CD4-positive, alpha-beta T cell (primary cell): Measurements from ENCODE around the gene ADSS1. TPM values are rescaled to one million over a fixed set of nuclear protein-coding genes. Genes with fewer than 3 reads are reported as not detected.

ENCODE experiments used
- ATAC-seq: fragments of 200-7000 bp; cut with Tn5 transposase; one replicate; pipeline ENCODE4 v1.10.0; 2022; ENCODE audit warnings: mild to moderate bottlenecking; ENCODE audit not compliant: poor library complexity
- CTCF ChIA-PET: fragments of 350-600 bp; sonication (Branson Sonifier 250); formaldehyde crosslinking; loops from one replicate; lab custom pipeline; 2021; ENCODE audit warnings: antibody characterized with exemption, inconsistent platforms; lab: Charles Lee
- POLR2A ChIA-PET: fragments of 350-600 bp; sonication (Branson Sonifier 250); formaldehyde crosslinking; loops from one replicate; lab custom pipeline; 2021; ENCODE audit warnings: antibody characterized with exemption, inconsistent platforms; lab: Charles Lee
- DNase-seq, 14 experiments: peaks; one replicate each; pipeline ENCODE4 v3.0.0-alpha.2; 2013 to 2020; ENCODE audit warnings: mixed read lengths in 2 of 14
- H3K27ac ChIP-seq, 2 donors: one replicate each; pipeline versions ENCODE4 v1.5.1 to v1.7.0; 2013; ENCODE audit warnings: low read length in 2 of 2, low read depth in 1 of 2, mild to moderate bottlenecking in 1 of 2
- H3K27me3 ChIP-seq, 2 experiments: 1 replicate in 1 of 2; 2 replicates in 1 of 2; pipeline versions ENCODE4 v1.6.1 to v1.7.0; 2013; ENCODE audit warnings: low read length in 2 of 2, control low read depth in 1 of 2, mild to moderate bottlenecking in 1 of 2, moderate library complexity in 1 of 2; ENCODE audit not compliant: insufficient read depth in 2 of 2, control insufficient read depth in 1 of 2
- H3K36me3 ChIP-seq: one replicate; pipeline ENCODE4 v1.6.1; 2013; ENCODE audit warnings: low read length, control low read depth; ENCODE audit not compliant: insufficient read depth
- H3K4me1 ChIP-seq: one replicate; pipeline ENCODE4 v1.6.1; 2013; ENCODE audit warnings: low read length, control low read depth; ENCODE audit not compliant: insufficient read depth
- H3K4me3 ChIP-seq: one replicate; pipeline ENCODE4 v1.5.1; 2013; ENCODE audit warnings: mild to moderate bottlenecking, low read length, moderate library complexity
- H3K9me3 ChIP-seq, 2 experiments: 1 replicate in 1 of 2; 2 replicates in 1 of 2; pipeline versions ENCODE4 v1.6.1 to v1.7.0; 2013; ENCODE audit warnings: low read length in 2 of 2, mild to moderate bottlenecking in 2 of 2, control low read depth in 1 of 2, moderate library complexity in 1 of 2; ENCODE audit not compliant: control insufficient read depth in 1 of 2, insufficient read depth in 1 of 2
- H3K27ac Mint-ChIP-seq: one replicate; pipeline ENCODE4 v1.8.0; 2020; ENCODE audit warnings: mixed read lengths
- H3K27me3 Mint-ChIP-seq: one replicate; pipeline ENCODE4 v1.8.0; 2021; ENCODE audit warnings: mixed read lengths
- H3K36me3 Mint-ChIP-seq: one replicate; pipeline ENCODE4 v1.8.0; 2021; ENCODE audit warnings: low read depth, mixed read lengths
- H3K4me1 Mint-ChIP-seq: one replicate; pipeline ENCODE4 v1.8.0; 2021; ENCODE audit warnings: low read depth, mixed read lengths
- H3K4me3 Mint-ChIP-seq: one replicate; pipeline ENCODE4 v1.8.0; 2020; ENCODE audit warnings: mild to moderate bottlenecking, mixed read lengths
- H3K9me3 Mint-ChIP-seq: one replicate; pipeline ENCODE4 v1.8.0; 2020; ENCODE audit warnings: mixed read lengths
- intact Hi-C, 2 experiments: fragments of 100-400 bp; cut with DNase I in 1 of 2; cut with micrococcal nuclease in 1 of 2; formaldehyde crosslinking; loops; one replicate each; pipeline versions ENCODE4 v1.15.1 to v1.9.0; 2023 to 2025; cut with DNase I, micrococcal nuclease
- total RNA-seq, 174 experiments: library from RNA in 2 of 174; stranded (reverse) in 2 of 174; gene quantifications; one replicate each; pipeline ENCODE4 v1.2.3 and lab custom pipeline; 2021 to 2026
- TF ChIP-seq, protein P1 (sequence below): fragments of 200-600 bp; IDR thresholded peaks from one replicate; pipeline ENCODE4 v1.8.0; 2022; ENCODE audit warnings: antibody characterized with exemption, mild to moderate bottlenecking

ADSS1 gene
- total RNA-seq, 2 experiments from 2014 or later, result 2.0 to 2.7 TPM

DNA sequence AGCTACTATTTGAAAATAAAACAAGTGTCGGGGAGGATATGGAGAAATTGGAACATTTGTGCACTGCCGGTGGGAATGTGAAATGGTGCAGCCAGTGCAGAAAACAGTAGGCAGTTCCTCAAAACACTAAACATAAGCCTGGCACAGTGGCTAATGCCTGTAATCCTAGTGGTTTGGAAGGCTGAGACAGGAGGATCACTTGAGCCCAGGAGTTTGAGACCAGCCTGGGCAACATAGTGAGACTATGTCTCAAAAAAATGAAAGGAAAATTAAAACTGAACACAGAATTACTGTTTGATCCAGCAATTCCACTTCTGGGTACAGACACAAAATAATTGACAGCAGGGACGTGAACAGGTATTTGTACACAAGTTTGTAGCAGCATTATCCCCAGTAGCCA lies 41.5 kb downstream of the ADSS1 start:
- Mint-ChIP-seq H3K36me3 (peaks cover 31% of the 10 kb centered on the region), H3K4me3 (no peak overlapping the region), H3K27ac (no peak overlapping the region), H3K9me3 (no peaks in the 10 kb centered on the region), H3K27me3 (no peaks in the 10 kb centered on the region), H3K4me1 (no peaks in the 10 kb centered on the region)
- intact Hi-C loops, result loop anchor here in 1 of 2 experiments (5.0 kb wide), 1 partner anchor 167 kb away; no protein-coding TSS in a partner anchor
- DNase-seq (no peak), ATAC-seq (no peak)
- ChIA-PET CTCF (interaction anchor here (1.1 to 3.3 kb wide), 2 partner anchors 52 to 61 kb away, joined by 3 to 12 read pairs; no protein-coding TSS in a partner anchor), POLR2A (no interaction called here)
- H3K9me3 ChIP-seq, result no peaks in the 10 kb centered on the region
- H3K4me3 ChIP-seq, result no peak overlapping the region
- H3K36me3 ChIP-seq, result peaks cover 3% of the 10 kb centered on the region
- peaks cover 9% of the 10 kb centered on the region for H3K4me1 ChIP-seq
- H3K27ac ChIP-seq, result no peak overlapping the region
- TF ChIP-seq, protein P1, sequence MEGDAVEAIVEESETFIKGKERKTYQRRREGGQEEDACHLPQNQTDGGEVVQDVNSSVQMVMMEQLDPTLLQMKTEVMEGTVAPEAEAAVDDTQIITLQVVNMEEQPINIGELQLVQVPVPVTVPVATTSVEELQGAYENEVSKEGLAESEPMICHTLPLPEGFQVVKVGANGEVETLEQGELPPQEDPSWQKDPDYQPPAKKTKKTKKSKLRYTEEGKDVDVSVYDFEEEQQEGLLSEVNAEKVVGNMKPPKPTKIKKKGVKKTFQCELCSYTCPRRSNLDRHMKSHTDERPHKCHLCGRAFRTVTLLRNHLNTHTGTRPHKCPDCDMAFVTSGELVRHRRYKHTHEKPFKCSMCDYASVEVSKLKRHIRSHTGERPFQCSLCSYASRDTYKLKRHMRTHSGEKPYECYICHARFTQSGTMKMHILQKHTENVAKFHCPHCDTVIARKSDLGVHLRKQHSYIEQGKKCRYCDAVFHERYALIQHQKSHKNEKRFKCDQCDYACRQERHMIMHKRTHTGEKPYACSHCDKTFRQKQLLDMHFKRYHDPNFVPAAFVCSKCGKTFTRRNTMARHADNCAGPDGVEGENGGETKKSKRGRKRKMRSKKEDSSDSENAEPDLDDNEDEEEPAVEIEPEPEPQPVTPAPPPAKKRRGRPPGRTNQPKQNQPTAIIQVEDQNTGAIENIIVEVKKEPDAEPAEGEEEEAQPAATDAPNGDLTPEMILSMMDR, result no peak
- H3K27me3 ChIP-seq, result no peaks in the 10 kb centered on the region

DNA sequence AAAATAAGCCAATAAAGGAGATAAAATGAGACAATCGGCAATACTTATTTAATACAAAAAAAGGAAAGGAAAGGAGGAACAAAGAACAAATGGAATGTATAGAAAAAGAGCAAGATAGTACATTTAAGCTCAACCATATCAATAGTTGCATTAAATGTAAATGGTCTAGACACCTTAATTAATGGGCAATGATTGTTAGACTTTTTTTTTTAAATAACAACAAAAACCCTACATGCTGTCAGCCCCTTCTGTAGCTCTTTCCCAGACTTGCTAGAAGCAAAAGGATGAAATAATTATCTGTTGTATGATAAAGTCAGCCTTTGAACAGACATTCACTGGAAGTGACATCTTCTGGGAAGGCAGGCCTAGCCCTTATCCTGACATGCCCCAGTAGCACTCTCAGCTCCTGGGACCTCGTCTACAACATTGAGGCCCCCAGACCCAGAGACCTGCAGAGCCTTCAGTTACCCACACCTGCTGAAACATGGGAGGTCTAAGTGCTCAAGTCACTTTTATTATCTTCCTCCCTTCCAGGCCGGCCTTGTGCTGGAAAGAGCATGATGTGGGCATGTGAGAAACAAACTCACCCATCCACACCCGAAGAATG lies 42.3 kb downstream of the ADSS1 start:
- TF ChIP-seq, protein P1, result no peak
- intact Hi-C loops, result loop anchor here in 1 of 2 experiments (5.0 kb wide), 1 partner anchor 166 kb away; no protein-coding TSS in a partner anchor
- Mint-ChIP-seq H3K9me3 (no peaks in the 10 kb centered on the region), H3K4me1 (no peaks in the 10 kb centered on the region), H3K27ac (no peak overlapping the region), H3K36me3 (peaks cover 31% of the 10 kb centered on the region), H3K4me3 (no peak overlapping the region), H3K27me3 (no peaks in the 10 kb centered on the region)
- ATAC-seq (no peak), DNase-seq (no peak)
- H3K27me3 ChIP-seq, result no peaks in the 10 kb centered on the region
- H3K27ac ChIP-seq, result no peak overlapping the region
- H3K9me3 ChIP-seq, result peaks cover 0 to 7% of the 10 kb centered on the region in 2 experiments
- ChIA-PET POLR2A (no interaction called here), CTCF (interaction anchor here (1.1 to 3.3 kb wide), 2 partner anchors 51 to 60 kb away, joined by 3 to 12 read pairs; no protein-coding TSS in a partner anchor)
- peaks cover 9% of the 10 kb centered on the region for H3K4me1 ChIP-seq
- H3K4me3 ChIP-seq, result no peak overlapping the region
- peaks cover 8% of the 10 kb centered on the region for H3K36me3 ChIP-seq

DNA sequence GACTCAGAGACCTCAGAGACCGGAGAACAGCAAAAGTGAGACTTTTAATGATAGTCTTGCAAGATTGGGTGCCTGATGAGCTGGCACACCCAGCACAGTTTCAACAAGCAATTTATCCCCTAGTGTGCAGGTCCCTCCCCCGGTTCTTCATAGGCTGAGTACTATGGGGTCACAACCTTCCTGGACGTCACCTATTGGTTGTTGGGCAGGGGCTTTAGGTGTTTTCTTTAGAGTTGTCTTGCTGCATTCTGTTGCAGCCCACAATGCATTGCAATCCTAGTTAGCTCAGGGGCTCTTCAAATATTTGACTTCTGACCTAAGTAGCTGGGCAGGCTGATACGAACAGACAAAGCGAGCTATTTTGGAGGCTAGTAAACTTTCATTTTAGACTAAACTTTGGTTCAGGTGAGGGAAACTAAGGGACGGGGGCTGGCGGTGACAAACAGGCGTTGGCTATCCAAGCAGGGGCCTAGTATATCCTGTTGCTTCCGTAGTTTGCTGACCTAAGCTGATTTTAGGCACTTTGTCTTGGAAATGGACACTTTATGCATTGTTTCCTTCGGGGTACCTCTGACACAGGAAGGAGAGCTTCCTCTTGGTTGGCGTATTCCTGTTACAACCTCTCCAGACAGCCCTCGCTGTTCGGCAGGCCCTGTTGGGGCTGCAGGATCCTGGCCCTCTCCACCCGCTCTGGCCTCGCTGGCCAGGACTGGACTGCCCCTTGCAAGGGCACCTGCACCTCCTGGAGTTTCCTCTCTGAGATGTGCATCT lies 43.0 kb downstream of the ADSS1 start:
- Histone ChIP-seq H3K27ac (no peak overlapping the region), H3K4me3 (no peak overlapping the region), H3K27me3 (no peaks in the 10 kb centered on the region), H3K4me1 (peaks cover 9% of the 10 kb centered on the region), H3K9me3 (peaks cover 0 to 13% of the 10 kb centered on the region in 2 experiments), H3K36me3 (peaks cover 15% of the 10 kb centered on the region)
- Mint-ChIP-seq H3K27ac (no peak overlapping the region), H3K9me3 (no peaks in the 10 kb centered on the region), H3K4me3 (no peak overlapping the region), H3K4me1 (no peaks in the 10 kb centered on the region), H3K36me3 (peaks cover 31% of the 10 kb centered on the region), H3K27me3 (no peaks in the 10 kb centered on the region)
- ATAC-seq (no peak), DNase-seq (no peak)
- ChIA-PET CTCF (interaction anchor here (3.3 kb wide), 1 partner anchor 60 kb away, joined by 12 read pairs; no protein-coding TSS in a partner anchor), POLR2A (no interaction called here)
- intact Hi-C loops, result loop anchor here in 1 of 2 experiments (5.0 kb wide), 1 partner anchor 165 kb away; no protein-coding TSS in a partner anchor
- TF ChIP-seq, protein P1, result no peak
